ENCODE measurements around the gene NEK2. TPM values are rescaled to one million over a fixed set of nuclear protein-coding genes. Genes with fewer than 3 reads are reported as not detected.

Gene NEK2
- total RNA-seq, 1 experiment from 2014 or later: 50.2 TPM

- RAD21 ChIA-PET (ENCODE audit: low non-redundant PET in 1 of 2, low total read pairs in 2 of 2, uncharacterized antibody in 2 of 2, unreplicated experiment in 2 of 2): no interaction called here
- no peaks in the 10 kb centered on the region for H3K79me2 ChIP-seq (ENCODE audit: insufficient read depth, low read length)
- H4K20me1 ChIP-seq (ENCODE audit: insufficient read depth): no peaks in the 10 kb centered on the region
- CTCF ChIA-PET: no interaction called here
- H3K27ac ChIP-seq (ENCODE audit: low read depth, low read length): no peak overlapping the region
- no peaks in the 10 kb centered on the region for H3K9me3 ChIP-seq (ENCODE audit: control insufficient read depth in 1 of 2, insufficient read depth in 1 of 2, low read depth in 1 of 2, low read length in 2 of 2)
- H2AFZ ChIP-seq (ENCODE audit: low read depth, low read length, poor library complexity, severe bottlenecking): no peak overlapping the region
- no peak overlapping the region for H3K4me2 ChIP-seq (ENCODE audit: low read length)
- ATAC-seq (no peak), DNase-seq (ENCODE audit: low read depth, low spot score) (no peak)
- BruUV-seq (replicated peaks): no TSS peak
- H3K9me2 ChIP-seq (ENCODE audit: insufficient read depth): no peaks in the 10 kb centered on the region
- no peak overlapping the region for H3K4me3 ChIP-seq (replicated peaks in 1 of 2; ENCODE audit: low read depth in 1 of 2, low read length in 2 of 2)
- no peaks in the 10 kb centered on the region for H3K36me3 ChIP-seq (ENCODE audit: control insufficient read depth in 1 of 2, insufficient read depth in 2 of 2, low read length in 2 of 2)
- POLR2A ChIA-PET: interaction anchor here (0.6 kb wide), 1 partner anchor 36 kb away, joined by 3 read pairs; no protein-coding TSS in a partner anchor
- no peak for TF ChIP-seq ZBTB33 (IDR thresholded peaks at IDR 0.05; ENCODE audit: extremely low read depth, insufficient replicate concordance, low read length)
- TF ChIP-seq EZH2phosphoT487 (IDR thresholded peaks at IDR 0.05; ENCODE audit: borderline replicate concordance): no peak
- TF ChIP-seq ZNF274 (IDR thresholded peaks at IDR 0.05; ENCODE audit: low read depth, low read length): no peak
- no peak for TF ChIP-seq EZH2 (IDR thresholded peaks at IDR 0.05)
- no peak for TF ChIP-seq POLR2AphosphoS5 (IDR thresholded peaks at IDR 0.05; ENCODE audit: low read depth, low read length)
- no peak for TF ChIP-seq CEBPB (IDR thresholded peaks at IDR 0.05; ENCODE audit: low read depth)
- peaks cover 9 to 23% of the 10 kb centered on the region in 2 experiments; a peak in 3 of 4 replicates for H3K4me1 ChIP-seq (ENCODE audit: control insufficient read depth in 1 of 2, insufficient read depth in 2 of 2, low read length in 2 of 2)
- no peak overlapping the region for H3K9ac ChIP-seq (ENCODE audit: low read length)
- H3K27me3 ChIP-seq (ENCODE audit: insufficient read depth, low read length): no peaks in the 10 kb centered on the region
- intact Hi-C loops (cut with micrococcal nuclease): no loop called here
Observed at GRCh38 chr1:211632808-211633523, 42.5 kb downstream of the NEK2 start.
